Measurements from ENCODE around the gene CPXM2.

The CPXM2 gene

DNA sequence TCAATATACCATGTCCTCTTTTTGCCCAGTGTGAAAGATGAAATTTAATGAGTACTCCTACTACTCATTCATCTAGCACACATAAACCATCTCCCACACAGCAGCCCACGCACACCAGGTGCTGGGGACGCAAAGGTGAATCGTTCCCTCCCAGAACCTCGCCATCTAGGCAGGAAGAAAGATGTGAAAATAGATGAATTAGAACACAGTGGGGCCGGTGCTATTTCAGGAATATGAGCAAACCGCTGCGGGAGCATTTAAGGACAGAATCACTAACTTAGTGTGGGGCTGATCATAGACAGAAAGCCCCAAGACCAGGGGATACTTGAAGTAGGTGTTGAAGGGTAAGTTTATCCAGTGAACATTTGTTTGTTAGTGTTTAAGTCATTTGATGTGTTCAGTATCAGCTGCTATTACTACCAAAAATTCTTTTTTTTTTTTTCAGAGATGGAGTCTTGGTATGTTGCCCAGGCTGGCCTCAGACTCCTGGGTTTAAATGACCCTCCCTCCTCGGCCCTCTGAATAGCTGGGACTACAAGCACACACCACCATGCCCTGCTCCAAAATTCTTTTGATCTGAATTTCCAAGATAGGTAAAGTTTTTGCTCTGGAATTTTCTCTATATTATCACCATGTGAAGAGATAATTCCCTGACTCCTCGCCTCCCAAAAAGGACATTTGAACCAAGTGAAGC lies 48.8 kb downstream of the CPXM2 start:
- DNase-seq, result no peak

- no peak for DNase-seq
Measured at GRCh38 chr10:123841560-123841959, 50.0 kb downstream of the CPXM2 start.

DNA sequence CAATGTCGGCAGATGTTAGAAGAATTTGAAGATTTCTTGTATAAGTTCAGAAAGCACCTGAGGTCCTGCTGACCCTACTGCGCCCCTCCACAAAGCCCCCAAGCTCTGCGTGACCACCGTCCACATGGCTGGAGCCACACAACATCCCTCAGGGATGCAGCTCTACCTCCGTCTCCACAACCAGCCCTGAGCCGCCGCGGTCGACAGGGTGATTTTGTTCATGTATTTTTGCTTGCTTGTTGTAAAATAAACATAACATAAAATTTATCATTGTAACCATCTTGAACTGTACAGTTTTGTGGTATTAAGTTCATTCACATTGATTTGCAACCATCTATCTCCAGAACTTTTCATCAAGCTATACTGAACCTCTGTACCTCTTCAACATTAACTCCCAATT lies 50.5 kb downstream of the CPXM2 start:
- DNase-seq, result no peak

- DNase-seq, result no peak
Measured at GRCh38 chr10:123840714-123841113, 50.9 kb downstream of the CPXM2 start.

GRCh38 chr10:123838596-123839310 lies 52.9 kb downstream of the CPXM2 start:
- DNase-seq, result no peak

DNA sequence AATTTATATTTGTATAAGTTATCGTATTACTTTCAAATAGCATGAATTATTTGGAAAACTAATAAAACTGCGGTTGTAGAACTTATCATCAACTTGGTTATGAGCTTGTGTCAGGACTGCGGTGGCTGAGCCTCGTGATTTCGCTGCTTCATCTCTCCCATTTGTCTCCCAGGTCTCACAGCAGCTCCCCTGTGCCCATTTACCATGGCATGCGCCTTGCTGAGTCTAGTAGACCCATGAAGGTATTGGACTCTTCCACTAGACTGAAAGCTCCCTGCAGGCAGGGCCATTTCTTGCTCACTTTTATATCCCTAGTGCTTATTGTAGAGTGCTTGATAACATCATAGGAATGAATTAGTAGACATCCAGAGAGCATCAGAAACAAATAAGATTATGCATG lies 53.9 kb downstream of the CPXM2 start:
- DNase-seq, result no peak

- no peak for DNase-seq
Measured at GRCh38 chr10:123836418-123837145, 55.0 kb downstream of the CPXM2 start.

GRCh38 chr10:123835575-123835974 lies 56.0 kb downstream of the CPXM2 start:
- DNase-seq, result no peak

GRCh38 chr10:123833170-123833850 lies 58.3 kb downstream of the CPXM2 start:
- DNase-seq, result no peak

DNA sequence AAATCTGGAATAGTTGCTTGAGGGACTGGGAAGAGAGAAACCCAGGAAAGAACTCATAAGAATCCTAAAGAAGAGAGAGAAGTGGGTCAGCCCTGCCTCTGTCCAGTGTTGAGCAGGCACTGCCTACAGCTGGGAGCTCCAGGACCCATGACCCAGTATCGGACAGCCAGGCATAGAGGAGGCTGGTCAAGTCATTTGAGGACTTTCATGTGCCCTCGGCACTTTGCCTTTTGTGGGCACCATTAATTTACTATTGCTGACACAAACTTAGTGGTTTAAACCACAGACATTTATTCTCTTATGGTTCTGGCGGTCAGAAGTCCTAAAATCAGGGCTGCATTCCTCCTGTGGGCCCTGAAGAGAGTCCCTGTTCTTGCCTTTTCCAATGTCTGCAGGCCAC lies 60.3 kb downstream of the CPXM2 start:
- no peak for DNase-seq

DNA sequence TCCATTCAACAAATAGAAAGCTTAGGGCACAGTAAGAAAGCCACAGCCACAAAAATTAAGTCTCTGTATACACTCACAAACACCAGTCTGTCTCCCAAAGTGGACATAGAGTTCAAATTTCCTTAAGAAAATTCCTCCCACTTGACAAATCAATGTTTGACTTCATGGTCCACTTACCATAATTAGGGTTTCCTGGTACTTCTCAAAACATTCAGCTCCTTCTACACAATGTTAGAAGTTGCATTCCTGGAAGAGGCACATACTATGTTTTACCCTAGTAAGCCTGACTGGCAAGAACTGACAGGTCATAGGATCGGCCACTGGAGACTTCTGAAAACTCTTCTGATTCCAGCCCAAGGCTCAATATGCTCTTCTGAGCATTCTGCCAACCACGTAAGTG lies 70.5 kb downstream of the CPXM2 start:
- DNase-seq, result no peak

- no peak for DNase-seq
Measured at GRCh38 chr10:123809632-123810031, 82.0 kb downstream of the CPXM2 start.

- no peak for DNase-seq
Measured at GRCh38 chr10:123808906-123809305, 82.7 kb downstream of the CPXM2 start.

- DNase-seq, result no peak
Measured at GRCh38 chr10:123808286-123808685, 83.3 kb downstream of the CPXM2 start.

GRCh38 chr10:123807444-123808035 lies 84.1 kb downstream of the CPXM2 start:
- DNase-seq, result no peak

DNA sequence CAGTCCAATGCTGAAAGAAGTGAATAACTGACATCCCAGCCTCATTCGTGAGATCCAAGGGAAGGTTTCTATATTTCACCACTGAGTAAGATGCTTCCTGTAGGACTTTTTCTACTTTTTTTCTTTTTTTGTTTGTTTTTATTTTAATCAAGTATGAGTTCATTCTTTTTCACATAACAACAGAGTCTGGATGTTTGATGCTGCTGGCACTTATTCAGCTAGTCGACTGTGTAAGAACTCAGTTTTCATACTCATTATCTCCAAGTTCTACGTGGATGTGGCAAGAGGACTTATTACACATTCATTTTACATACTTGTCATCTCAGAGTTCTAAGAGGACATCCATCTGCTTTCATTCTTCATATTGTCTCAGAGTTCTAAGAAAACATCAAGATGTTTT lies 86.9 kb downstream of the CPXM2 start:
- DNase-seq, result no peak

DNA sequence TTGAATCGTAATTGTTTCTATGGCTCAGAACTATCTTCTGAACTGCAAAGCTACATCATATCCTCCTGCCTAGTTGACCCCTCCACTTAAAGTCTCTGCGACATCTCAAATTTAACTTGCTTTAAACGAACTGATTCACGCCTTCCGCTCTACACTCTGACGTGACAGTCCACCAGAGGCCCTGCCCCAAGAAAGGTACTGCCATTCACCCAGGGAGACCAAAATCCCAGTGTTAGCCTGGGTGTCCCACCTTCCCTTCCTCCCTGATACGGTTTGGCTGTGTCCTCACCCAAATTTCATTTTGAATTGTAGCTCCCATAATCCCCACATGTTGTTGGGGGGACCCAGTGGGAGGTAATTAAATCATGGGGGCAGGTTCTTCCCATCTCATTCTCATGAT lies 90.8 kb downstream of the CPXM2 start:
- DNase-seq, result no peak

- DNase-seq, result no peak
Measured at GRCh38 chr10:123800289-123800688, 91.3 kb downstream of the CPXM2 start.

DNA sequence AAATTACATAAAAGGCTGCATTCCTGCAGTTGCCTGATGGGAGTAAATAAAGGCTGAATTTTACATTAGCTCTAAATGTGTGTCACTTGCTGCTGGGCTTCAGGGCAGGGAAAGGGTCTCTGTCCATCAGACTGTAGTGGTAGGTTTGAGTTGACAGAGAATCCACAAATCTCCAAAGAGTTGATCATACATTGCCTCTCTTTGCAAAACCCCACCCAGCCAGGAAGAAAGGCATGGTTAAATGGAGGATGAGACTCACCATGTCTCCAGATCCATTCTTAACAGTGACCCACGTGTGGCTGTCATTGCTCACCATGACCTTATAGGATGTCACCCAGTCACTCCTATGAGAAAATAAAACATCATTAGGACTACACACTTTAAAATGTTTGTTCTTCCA lies 92.8 kb downstream of the CPXM2 start:
- no peak for DNase-seq

GRCh38 chr10:123797813-123798212 lies 93.8 kb downstream of the CPXM2 start:
- no peak for DNase-seq

DNA sequence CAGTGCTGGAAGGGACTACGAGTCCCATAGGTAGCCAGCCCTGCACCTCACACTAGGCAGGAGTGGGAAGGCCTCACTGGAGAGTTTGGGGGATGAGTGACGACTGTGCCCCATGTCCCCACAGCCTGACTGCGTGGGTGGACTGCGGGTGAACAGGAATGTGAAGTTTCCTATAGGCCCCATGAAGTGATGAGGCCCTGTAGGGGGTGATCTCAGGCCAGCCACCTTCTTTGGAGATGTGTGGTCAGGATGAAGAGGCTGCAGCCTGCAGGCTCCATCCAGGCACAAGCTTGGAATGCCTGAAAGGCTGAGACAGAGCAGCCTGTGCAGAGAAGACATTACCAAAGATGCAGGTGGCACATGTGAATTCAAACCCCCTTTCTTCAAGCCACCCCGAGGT lies 94.9 kb downstream of the CPXM2 start:
- DNase-seq, result no peak

DNA sequence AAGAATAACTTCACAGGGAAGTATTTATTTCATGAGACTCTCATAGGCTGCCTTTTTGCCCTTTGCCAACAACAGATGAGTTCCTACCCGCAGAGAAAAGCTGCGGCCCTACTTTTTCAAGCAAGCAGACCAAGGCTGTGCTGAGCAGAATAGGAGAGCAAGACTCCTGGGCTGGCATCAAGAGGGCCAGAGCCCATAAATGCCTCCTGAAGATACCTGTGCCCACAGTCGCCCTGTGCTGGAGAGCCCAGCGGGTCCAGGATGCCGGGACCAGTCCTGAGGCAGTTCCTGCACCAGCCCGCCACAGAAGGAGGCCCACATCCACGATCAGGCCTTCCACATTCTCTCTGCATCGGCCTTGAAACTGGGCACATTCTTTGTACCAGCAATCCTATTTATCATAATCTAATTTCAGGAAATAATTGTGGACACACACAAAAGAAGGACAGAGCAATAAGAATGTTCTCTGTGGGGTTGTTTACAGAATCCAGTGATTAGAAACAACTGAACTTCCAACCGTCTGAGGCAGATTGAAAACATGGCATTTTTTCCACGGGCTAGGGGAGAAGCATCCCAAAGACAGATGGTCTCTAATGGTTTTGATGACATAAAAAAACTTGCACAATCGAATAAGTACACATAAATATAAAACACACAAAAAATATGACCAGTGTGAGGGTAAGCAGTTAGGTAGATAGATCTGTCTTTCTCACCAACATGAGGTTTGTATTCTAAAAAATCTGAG lies 95.6 kb downstream of the CPXM2 start:
- DNase-seq, result no peak
